GM12891 (cell line): ENCODE measurements around the gene CEMIP.

Experiments
- PAX5 ChIP-seq: IDR thresholded peaks from 2 replicates; pipeline ENCODE4 v1.6.1; 2011; ENCODE audit warnings: low read length, moderate library complexity, mild to moderate bottlenecking; ENCODE audit not compliant: insufficient read depth, severe bottlenecking
- POLR2A ChIP-seq: IDR thresholded peaks from 2 replicates; pipeline ENCODE4 v1.6.1; 2011; ENCODE audit warnings: low read depth, low read length, control low read depth
- POLR2AphosphoS5 ChIP-seq: IDR thresholded peaks from 2 replicates; pipeline ENCODE4 v1.6.1; 2011; ENCODE audit warnings: low read depth, low read length, control low read depth
- POU2F2 ChIP-seq: IDR thresholded peaks from 2 replicates; pipeline ENCODE4 v1.6.1; 2011; ENCODE audit warnings: low read depth, mild to moderate bottlenecking, control low read depth, low read length, moderate library complexity
- SPI1 ChIP-seq: IDR thresholded peaks from 2 replicates; pipeline ENCODE4 v1.6.1; 2011; ENCODE audit warnings: low read depth, low read length, control low read depth
- TAF1 ChIP-seq: IDR thresholded peaks from 2 replicates; pipeline ENCODE4 v1.6.1; 2011; ENCODE audit warnings: low read depth, low read length, control low read depth

DNA sequence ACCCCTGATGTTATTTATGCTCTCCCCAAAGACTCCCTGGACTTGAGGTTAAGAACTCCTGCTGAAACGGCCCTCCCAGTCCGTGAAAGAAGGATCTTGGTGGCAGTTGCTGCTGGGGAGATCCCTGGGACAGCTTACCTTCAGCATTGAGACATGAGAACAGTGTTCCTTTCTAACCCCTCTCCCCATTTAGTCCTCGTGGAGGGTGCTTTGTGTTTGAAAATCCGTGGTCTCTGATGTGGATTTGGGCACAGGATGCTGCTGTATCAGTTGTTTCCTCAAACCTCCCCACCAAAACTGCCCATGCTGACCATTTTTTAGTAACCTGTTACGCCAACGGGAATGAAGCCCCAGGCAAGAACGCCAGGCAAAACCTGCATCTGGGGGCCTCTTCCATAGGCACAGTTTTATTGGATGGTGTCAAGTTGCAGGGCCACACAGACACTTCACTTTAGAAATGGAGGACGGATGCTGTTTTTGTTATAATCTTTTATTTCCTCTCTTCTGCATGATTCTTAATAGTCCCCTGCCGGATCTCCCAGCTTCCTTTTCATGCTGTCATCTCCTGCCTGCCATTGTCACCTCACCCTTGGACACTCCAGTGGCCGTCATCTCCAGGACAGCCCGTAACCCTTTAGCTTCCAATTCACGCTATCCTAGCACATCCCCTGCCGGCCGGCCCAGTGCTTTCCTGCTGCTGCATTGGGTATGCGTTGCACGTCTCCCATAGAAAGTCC is 31.7 kb upstream of the CEMIP start:
- TF ChIP-seq POLR2A, result no peak
- TF ChIP-seq TAF1, result no peak
- no peak for TF ChIP-seq POLR2AphosphoS5
- TF ChIP-seq SPI1, result no peak
- TF ChIP-seq PAX5, result no peak
- no peak for TF ChIP-seq POU2F2
